ENCODE measurements around the gene ZNF276.

ZNF276 gene

GRCh38 chr16:89785523-89786155 is 64.3 kb downstream of the ZNF276 start:
- no peak for DNase-seq (ENCODE audit: low spot score)

GRCh38 chr16:89786474-89787364 is 65.4 kb downstream of the ZNF276 start:
- no peak for DNase-seq (ENCODE audit: low spot score)

GRCh38 chr16:89787365-89787805 is 66.0 kb downstream of the ZNF276 start:
- no peak for DNase-seq (ENCODE audit: low spot score)

All from GM03348 (cell line).